Suprapubic skin (tissue), 4 donors: ENCODE data around the gene KIRREL3. TPM values are rescaled to one million over a fixed set of nuclear protein-coding genes. Genes with fewer than 3 reads are reported as not detected.

ENCODE experiments used
- DNase-seq, 2 donors: peaks; one replicate each; pipeline ENCODE4 v3.0.0-alpha.2; 2019; ENCODE audit warnings: low spot score in 2 of 2
- H3K27ac ChIP-seq: fragments of 200-600 bp; sonication (generic); one replicate; pipeline ENCODE4 v1.5.1; 2019
- H3K27me3 ChIP-seq: fragments of 200-600 bp; sonication (generic); one replicate; pipeline ENCODE4 v1.5.1; 2019
- H3K36me3 ChIP-seq: fragments of 200-600 bp; sonication (generic); one replicate; pipeline ENCODE4 v1.5.1; 2019
- H3K4me1 ChIP-seq: fragments of 200-600 bp; sonication (generic); one replicate; pipeline ENCODE4 v1.5.1; 2019
- H3K4me3 ChIP-seq: fragments of 200-600 bp; sonication (generic); one replicate; pipeline ENCODE4 v1.5.1; 2019; ENCODE audit warnings: mild to moderate bottlenecking
- H3K9me3 ChIP-seq: fragments of 200-600 bp; sonication (generic); one replicate; pipeline ENCODE4 v1.5.1; 2019
- EP300 ChIP-seq: sonication (generic); formaldehyde crosslinking; IDR thresholded peaks from one replicate; pipeline ENCODE4 v1.6.1; 2017; ENCODE audit warnings: antibody characterized with exemption
- POLR2A ChIP-seq, 2 donors: fragments of 450-650 bp; IDR thresholded peaks; one replicate each; pipeline ENCODE4 v1.6.1; 2017; ENCODE audit warnings: antibody characterized with exemption in 2 of 2, mild to moderate bottlenecking in 2 of 2, moderate library complexity in 2 of 2
- POLR2AphosphoS5 ChIP-seq, 3 donors: sonication (generic); formaldehyde crosslinking; IDR thresholded peaks; one replicate each; pipeline ENCODE4 v1.6.1; 2017; ENCODE audit warnings: antibody characterized with exemption in 3 of 3
- WGBS: methylation state at CpG from one replicate; pipeline ENCODE4 v1.1.5; 2018; 5-methylcytosine and 5-hydroxymethylcytosine counted together
- total RNA-seq, 4 donors: library from RNA; depleted of rRNA; stranded (reverse); fragments of >200 nt; gene quantifications; one replicate each; pipeline ENCODE4 v1.1.0, GENCODE V29; 2016
- TF ChIP-seq, protein P1 (sequence below), 2 donors: fragments of 200-600 bp in 1 of 2; fragments of 450-650 bp in 1 of 2; sonication (generic) in 1 of 2; IDR thresholded peaks; one replicate each; pipeline ENCODE4 v1.5.1; 2016 to 2019; ENCODE audit warnings: antibody characterized with exemption in 2 of 2, mild to moderate bottlenecking in 1 of 2, moderate library complexity in 1 of 2

KIRREL3 gene
- total RNA-seq, 4 donors from 2014 or later: 0.17 TPM; not detected in 3

DNA sequence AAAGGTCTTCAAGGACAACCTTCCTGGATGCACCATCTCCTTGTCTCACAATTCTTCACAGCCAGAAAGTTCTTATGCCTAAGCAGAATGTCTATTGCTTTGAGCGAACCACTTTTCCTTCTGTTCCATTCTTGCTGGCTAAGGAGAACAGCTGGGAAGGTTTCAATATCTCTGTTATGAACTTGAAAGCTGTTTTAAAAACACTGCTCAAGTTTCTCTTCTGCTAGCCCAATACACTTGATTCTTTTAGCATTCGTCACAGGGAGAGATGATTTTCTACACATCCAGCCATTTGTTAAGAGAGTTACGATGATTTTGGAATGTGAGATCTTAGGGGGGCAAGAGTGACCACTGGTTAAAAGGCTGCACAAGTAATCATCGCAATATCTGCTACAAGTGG, 249.3 kb downstream of the KIRREL3 start:
- no peak overlapping the region for H3K27ac ChIP-seq
- no peaks in the 10 kb centered on the region for H3K9me3 ChIP-seq
- no peak overlapping the region for H3K4me3 ChIP-seq
- H3K27me3 ChIP-seq: no peaks in the 10 kb centered on the region
- no peaks in the 10 kb centered on the region for H3K36me3 ChIP-seq
- H3K4me1 ChIP-seq: no peaks in the 10 kb centered on the region
- 88% methylated on average over 4 of the region's 4 CpGs for WGBS
- TF ChIP-seq EP300: no peak
- TF ChIP-seq POLR2A (IDR thresholded peaks at IDR 0.05): no peak
- TF ChIP-seq POLR2AphosphoS5 (IDR thresholded peaks at IDR 0.05): no peak
- TF ChIP-seq, protein P1, sequence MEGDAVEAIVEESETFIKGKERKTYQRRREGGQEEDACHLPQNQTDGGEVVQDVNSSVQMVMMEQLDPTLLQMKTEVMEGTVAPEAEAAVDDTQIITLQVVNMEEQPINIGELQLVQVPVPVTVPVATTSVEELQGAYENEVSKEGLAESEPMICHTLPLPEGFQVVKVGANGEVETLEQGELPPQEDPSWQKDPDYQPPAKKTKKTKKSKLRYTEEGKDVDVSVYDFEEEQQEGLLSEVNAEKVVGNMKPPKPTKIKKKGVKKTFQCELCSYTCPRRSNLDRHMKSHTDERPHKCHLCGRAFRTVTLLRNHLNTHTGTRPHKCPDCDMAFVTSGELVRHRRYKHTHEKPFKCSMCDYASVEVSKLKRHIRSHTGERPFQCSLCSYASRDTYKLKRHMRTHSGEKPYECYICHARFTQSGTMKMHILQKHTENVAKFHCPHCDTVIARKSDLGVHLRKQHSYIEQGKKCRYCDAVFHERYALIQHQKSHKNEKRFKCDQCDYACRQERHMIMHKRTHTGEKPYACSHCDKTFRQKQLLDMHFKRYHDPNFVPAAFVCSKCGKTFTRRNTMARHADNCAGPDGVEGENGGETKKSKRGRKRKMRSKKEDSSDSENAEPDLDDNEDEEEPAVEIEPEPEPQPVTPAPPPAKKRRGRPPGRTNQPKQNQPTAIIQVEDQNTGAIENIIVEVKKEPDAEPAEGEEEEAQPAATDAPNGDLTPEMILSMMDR (IDR thresholded peaks at IDR 0.05): no peak
- DNase-seq: no peak

DNA sequence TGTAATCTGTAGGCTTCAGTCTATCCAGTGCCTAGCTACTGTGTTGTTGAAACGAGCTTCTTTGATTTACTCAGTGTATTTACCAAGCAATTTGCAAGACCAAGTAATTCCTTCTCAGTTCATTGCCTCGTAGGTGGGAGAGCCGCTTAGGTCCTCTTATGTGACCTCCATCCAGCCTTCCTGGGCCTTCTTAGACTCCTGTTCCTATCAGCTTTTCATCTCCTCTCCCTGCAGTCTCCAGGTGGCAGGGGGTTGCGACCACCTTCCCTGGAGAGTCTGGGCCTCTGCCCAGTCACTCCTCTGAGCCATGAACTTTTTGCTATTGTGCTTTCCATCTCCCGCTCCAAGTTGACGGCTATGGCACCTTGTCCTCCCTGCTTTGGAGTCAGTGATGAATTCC, 251.8 kb downstream of the KIRREL3 start:
- Histone ChIP-seq H3K4me1 (no peaks in the 10 kb centered on the region), H3K27ac (no peak overlapping the region), H3K36me3 (no peaks in the 10 kb centered on the region), H3K27me3 (no peaks in the 10 kb centered on the region), H3K4me3 (no peak overlapping the region), H3K9me3 (no peaks in the 10 kb centered on the region)
- TF ChIP-seq EP300: no peak
- WGBS: 89% methylated on average over 6 of the region's 6 CpGs
- no peak for DNase-seq

DNA sequence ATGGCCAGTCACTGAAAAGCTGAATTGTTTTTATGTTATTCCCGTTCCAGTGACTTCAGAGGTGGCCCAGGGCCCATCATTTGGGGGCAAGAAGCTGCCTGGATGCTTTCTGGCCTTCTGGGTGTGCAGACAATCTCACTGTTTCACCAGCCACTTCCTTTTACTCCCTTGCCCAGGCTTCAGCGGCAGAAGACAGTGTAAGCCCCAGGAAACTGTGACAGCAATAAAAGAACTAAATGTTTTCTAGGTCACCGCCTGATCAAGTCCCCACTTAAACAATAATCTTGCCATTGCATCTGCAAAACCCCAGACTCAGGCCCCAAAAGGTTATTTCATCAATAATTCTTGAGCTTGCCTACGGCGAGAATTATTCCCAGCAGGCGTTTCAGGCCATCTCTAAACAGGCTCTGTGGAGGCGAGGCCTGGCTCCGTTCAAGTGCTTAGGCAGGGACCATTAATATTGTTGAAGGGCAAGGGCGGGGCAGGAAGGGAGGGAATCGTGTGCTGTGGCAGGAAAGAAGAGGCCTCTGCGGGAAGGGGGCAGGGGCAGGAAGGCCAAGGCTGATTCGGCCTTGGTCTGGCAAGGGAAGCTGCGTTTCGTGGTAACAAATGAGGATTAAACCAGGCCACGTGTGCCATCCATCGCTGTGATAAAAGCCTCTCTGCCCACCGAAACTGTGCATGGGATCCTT, 252.3 kb downstream of the KIRREL3 start:
- WGBS: 63% methylated on average over 17 of the region's 17 CpGs
- Histone ChIP-seq H3K27me3 (no peaks in the 10 kb centered on the region), H3K4me1 (no peaks in the 10 kb centered on the region), H3K36me3 (no peaks in the 10 kb centered on the region), H3K27ac (no peak overlapping the region), H3K9me3 (no peaks in the 10 kb centered on the region), H3K4me3 (no peak overlapping the region)
- DNase-seq: no peak
- TF ChIP-seq, protein P1 (IDR thresholded peaks at IDR 0.05): no peak
- TF ChIP-seq EP300: no peak
- no peak for TF ChIP-seq POLR2AphosphoS5 (IDR thresholded peaks at IDR 0.05)
- no peak for TF ChIP-seq POLR2A (IDR thresholded peaks at IDR 0.05)

DNA sequence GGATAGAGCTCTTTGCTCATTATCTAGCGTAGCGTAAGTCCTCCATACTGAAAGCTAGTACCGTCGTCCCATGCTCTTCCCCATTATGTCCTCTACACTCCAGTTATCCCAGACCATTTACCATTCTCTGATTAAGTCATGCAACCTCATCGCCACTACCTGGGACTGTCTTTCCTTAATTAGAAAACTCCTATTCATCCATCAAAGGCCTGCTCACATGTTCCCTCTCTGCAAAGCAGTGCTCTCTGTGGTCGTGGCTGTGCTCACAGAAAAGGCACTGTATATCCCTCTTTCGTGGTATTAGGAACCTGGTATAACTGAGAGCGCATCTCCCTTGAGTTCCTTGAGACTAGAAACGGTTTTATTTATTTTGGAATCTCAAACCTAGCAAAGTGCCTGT, 253.3 kb downstream of the KIRREL3 start:
- no peak overlapping the region for H3K4me3 ChIP-seq
- TF ChIP-seq POLR2A (IDR thresholded peaks at IDR 0.05): no peak
- TF ChIP-seq, protein P1 (IDR thresholded peaks at IDR 0.05): no peak
- 97% methylated on average over 9 of the region's 9 CpGs for WGBS
- no peaks in the 10 kb centered on the region for H3K36me3 ChIP-seq
- H3K27me3 ChIP-seq: no peaks in the 10 kb centered on the region
- no peaks in the 10 kb centered on the region for H3K9me3 ChIP-seq
- H3K4me1 ChIP-seq: no peaks in the 10 kb centered on the region
- no peak for DNase-seq
- H3K27ac ChIP-seq: no peak overlapping the region

DNA sequence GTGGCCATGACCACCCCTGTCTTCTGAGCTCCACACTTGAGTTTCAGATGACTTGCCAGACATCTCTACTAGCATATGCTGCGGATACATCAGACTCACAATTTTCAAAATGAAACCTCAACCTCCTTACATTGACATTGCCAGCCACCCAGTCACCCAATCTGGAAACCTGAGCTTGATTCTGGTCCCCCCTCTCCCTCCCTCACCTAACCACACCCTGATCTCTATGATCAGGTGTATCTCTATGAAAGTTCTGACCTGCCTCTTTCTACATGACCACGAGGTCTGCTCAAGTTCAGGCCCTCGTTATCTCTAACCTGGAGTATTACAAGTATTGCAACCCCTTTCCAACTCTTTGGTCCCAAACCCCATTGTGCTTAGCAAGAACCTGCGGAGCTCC, 254.1 kb downstream of the KIRREL3 start:
- no peaks in the 10 kb centered on the region for H3K4me1 ChIP-seq
- H3K9me3 ChIP-seq: no peaks in the 10 kb centered on the region
- TF ChIP-seq EP300 (no peak), POLR2AphosphoS5 (IDR thresholded peaks at IDR 0.05) (no peak), POLR2A (IDR thresholded peaks at IDR 0.05) (no peak)
- TF ChIP-seq, protein P1 (IDR thresholded peaks at IDR 0.05): no peak
- DNase-seq: no peak
- no peaks in the 10 kb centered on the region for H3K27me3 ChIP-seq
- no peaks in the 10 kb centered on the region for H3K36me3 ChIP-seq
- 90% methylated on average over 4 of the region's 4 CpGs for WGBS
- H3K4me3 ChIP-seq: no peak overlapping the region
- H3K27ac ChIP-seq: no peak overlapping the region

DNA sequence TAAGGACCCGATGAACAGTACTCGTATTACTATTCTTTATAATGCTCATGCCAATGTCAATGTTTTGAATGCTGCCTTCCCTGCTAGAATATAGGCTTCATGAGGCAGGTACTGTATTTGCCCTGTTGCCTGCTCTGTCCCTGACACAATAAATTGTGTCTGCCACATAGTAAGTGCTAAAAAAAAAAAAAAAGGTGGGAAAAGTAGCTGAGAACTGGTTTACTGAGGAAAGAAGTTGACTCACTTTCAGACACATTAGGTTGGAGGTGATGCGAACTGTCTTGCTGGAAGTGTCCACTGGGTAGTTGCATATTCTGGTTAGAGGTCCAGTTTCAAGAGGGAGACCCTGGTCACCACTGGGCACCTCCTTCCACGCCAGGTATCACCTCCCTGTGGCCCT, 255.9 kb downstream of the KIRREL3 start:
- TF ChIP-seq, protein P1 (IDR thresholded peaks at IDR 0.05): no peak
- TF ChIP-seq EP300: no peak
- Histone ChIP-seq H3K9me3 (no peaks in the 10 kb centered on the region), H3K4me1 (no peaks in the 10 kb centered on the region), H3K4me3 (no peak overlapping the region), H3K27me3 (no peaks in the 10 kb centered on the region), H3K36me3 (no peaks in the 10 kb centered on the region), H3K27ac (no peak overlapping the region)
- WGBS: 79% methylated on average over 4 of the region's 4 CpGs
- DNase-seq: no peak
